Keratinocyte (primary cell): ENCODE data around the gene SPPL2B. TPM values are rescaled to one million over a fixed set of nuclear protein-coding genes. Genes with fewer than 3 reads are reported as not detected.

Experiments
- DNase-seq: peaks from one replicate; pipeline ENCODE4 v3.0.0-alpha.2; 2011; ENCODE audit warnings: low read depth, missing footprints, low spot score
- FAIRE-seq: peaks from 2 replicates; lab custom pipeline; 2011; peaks lifted over from hg19 to GRCh38; lab: Jason Lieb, UNC
- H2AFZ ChIP-seq: 2 replicates; pipeline ENCODE4 v1.6.0; 2012; ENCODE audit warnings: low read length, control low read depth, inconsistent platforms; ENCODE audit not compliant: control insufficient read depth
- H3K27ac ChIP-seq: 2 replicates; pipeline ENCODE4 v1.5.1; 2011; ENCODE audit warnings: low read length; ENCODE audit not compliant: control insufficient read depth, insufficient read depth
- H3K27me3 ChIP-seq: 3 replicates; pipeline ENCODE4 v1.6.0; 2011; ENCODE audit warnings: low read length; ENCODE audit not compliant: control insufficient read depth, insufficient read depth; ENCODE audit errors: extremely low read depth
- H3K36me3 ChIP-seq, 2 experiments: 2 replicates in 1 of 2; 3 replicates in 1 of 2; pipeline ENCODE4 v1.5.1; 2011; ENCODE audit warnings: low read length in 2 of 2, mild to moderate bottlenecking in 1 of 2; ENCODE audit not compliant: control insufficient read depth in 2 of 2, insufficient read depth in 2 of 2; ENCODE audit errors: extremely low read depth in 1 of 2
- H3K4me1 ChIP-seq: 3 replicates; pipeline ENCODE4 v1.5.1; 2011; ENCODE audit warnings: low read length; ENCODE audit not compliant: control insufficient read depth, insufficient read depth; ENCODE audit errors: extremely low read depth
- H3K4me2 ChIP-seq: 3 replicates; pipeline ENCODE4 v1.6.0; 2011; ENCODE audit warnings: low read depth, low read length; ENCODE audit not compliant: control insufficient read depth, insufficient read depth; ENCODE audit errors: extremely low read depth
- H3K4me3 ChIP-seq, 3 experiments: fragments of 200-600 bp in 1 of 3; sonication (generic) in 1 of 3; 2 replicates in 2 of 3; 3 replicates in 1 of 3; pipeline ENCODE4 v1.5.1; 2011 to 2016; ENCODE audit warnings: low read length in 3 of 3, mild to moderate bottlenecking in 3 of 3, control low read depth in 2 of 3, inconsistent platforms in 1 of 3, low read depth in 1 of 3, mixed read lengths in 1 of 3, mixed run types in 1 of 3, moderate library complexity in 1 of 3; ENCODE audit not compliant: control insufficient read depth in 2 of 3, insufficient read depth in 2 of 3; ENCODE audit errors: extremely low read depth in 1 of 3
- H3K79me2 ChIP-seq: 2 replicates; pipeline ENCODE4 v1.6.0; 2012; ENCODE audit warnings: low read length; ENCODE audit not compliant: control insufficient read depth, insufficient read depth
- H3K9ac ChIP-seq: 3 replicates; pipeline ENCODE4 v1.6.0; 2011; ENCODE audit warnings: low read length; ENCODE audit not compliant: control insufficient read depth, insufficient read depth; ENCODE audit errors: extremely low read depth
- H3K9me1 ChIP-seq: 3 replicates; pipeline ENCODE4 v1.6.0; 2011; ENCODE audit warnings: low read length; ENCODE audit not compliant: control insufficient read depth, insufficient read depth; ENCODE audit errors: extremely low read depth
- H3K9me3 ChIP-seq: 2 replicates; pipeline ENCODE4 v1.5.1; 2012; ENCODE audit warnings: low read depth, low read length; ENCODE audit not compliant: control insufficient read depth
- H4K20me1 ChIP-seq: 3 replicates; pipeline ENCODE4 v1.6.0; 2011; ENCODE audit warnings: low read length; ENCODE audit not compliant: control insufficient read depth, insufficient read depth; ENCODE audit errors: extremely low read depth
- EZH2 ChIP-seq: IDR thresholded peaks from one replicate; pipeline ENCODE4 v1.6.1; 2012; ENCODE audit warnings: inconsistent platforms, mild to moderate bottlenecking, low read length, moderate library complexity
- dilution Hi-C: fragments of 300-500 bp; cut with MboI; formaldehyde crosslinking; loops from one replicate; pipeline ENCODE4 v1.7.0; 2020; ENCODE audit warnings: low sequenced_read_pairs; ENCODE audit not compliant: extremely low pct_ligation_motif_present
- polyA plus RNA-seq, 5 experiments: library from polyadenylated mRNA; depleted of rRNA in 3 of 5; stranded (reverse) in 3 of 5; stranded (forward) in 1 of 5; unstranded in 1 of 5; fragments of >200 nt; gene quantifications; 1 replicate in 1 of 5; 2 replicates in 3 of 5; 3 replicates in 1 of 5; pipeline versions ENCODE4 v1.2.1 to v1.2.3, GENCODE V29; 2011 to 2012; ENCODE audit warnings: missing spikeins in 2 of 5, low read depth in 1 of 5, low replicate concordance in 1 of 5
- TF ChIP-seq, protein P1 (sequence below), 3 experiments: IDR thresholded peaks in 1 of 3; conservative IDR thresholded peaks in 1 of 3; optimal IDR thresholded peaks in 1 of 3; 2 replicates in 2 of 3; 3 replicates in 1 of 3; pipeline versions ENCODE3 to v1.5.1; 2011; ENCODE audit warnings: low read length in 3 of 3, mild to moderate bottlenecking in 3 of 3, moderate library complexity in 2 of 3, control low read depth in 1 of 3, inconsistent platforms in 1 of 3; ENCODE audit not compliant: insufficient read depth in 2 of 3; ENCODE audit errors: extremely low read depth in 1 of 3

SPPL2B gene
- polyA plus RNA-seq, 1 donor (not counting 4 experiments of a cell fraction or from before 2014, with no cell fraction given): 9.3 TPM

- DNase-seq (no peak), FAIRE-seq (no peak)
- H3K4me3 ChIP-seq: no peak overlapping the region
- peaks cover 2% of the 10 kb centered on the region for H3K4me1 ChIP-seq
- peaks cover 4% of the 10 kb centered on the region for H3K27me3 ChIP-seq
- no peaks in the 10 kb centered on the region for H3K79me2 ChIP-seq
- peaks cover 0 to 5% of the 10 kb centered on the region in 2 experiments for H3K36me3 ChIP-seq
- H4K20me1 ChIP-seq: no peaks in the 10 kb centered on the region
- H3K27ac ChIP-seq: no peak overlapping the region
- no peaks in the 10 kb centered on the region for H3K9me3 ChIP-seq
- H3K9me1 ChIP-seq: no peaks in the 10 kb centered on the region
- H2AFZ ChIP-seq: no peak overlapping the region
- no peak overlapping the region for H3K9ac ChIP-seq
- TF ChIP-seq EZH2: no peak
- TF ChIP-seq, protein P1, sequence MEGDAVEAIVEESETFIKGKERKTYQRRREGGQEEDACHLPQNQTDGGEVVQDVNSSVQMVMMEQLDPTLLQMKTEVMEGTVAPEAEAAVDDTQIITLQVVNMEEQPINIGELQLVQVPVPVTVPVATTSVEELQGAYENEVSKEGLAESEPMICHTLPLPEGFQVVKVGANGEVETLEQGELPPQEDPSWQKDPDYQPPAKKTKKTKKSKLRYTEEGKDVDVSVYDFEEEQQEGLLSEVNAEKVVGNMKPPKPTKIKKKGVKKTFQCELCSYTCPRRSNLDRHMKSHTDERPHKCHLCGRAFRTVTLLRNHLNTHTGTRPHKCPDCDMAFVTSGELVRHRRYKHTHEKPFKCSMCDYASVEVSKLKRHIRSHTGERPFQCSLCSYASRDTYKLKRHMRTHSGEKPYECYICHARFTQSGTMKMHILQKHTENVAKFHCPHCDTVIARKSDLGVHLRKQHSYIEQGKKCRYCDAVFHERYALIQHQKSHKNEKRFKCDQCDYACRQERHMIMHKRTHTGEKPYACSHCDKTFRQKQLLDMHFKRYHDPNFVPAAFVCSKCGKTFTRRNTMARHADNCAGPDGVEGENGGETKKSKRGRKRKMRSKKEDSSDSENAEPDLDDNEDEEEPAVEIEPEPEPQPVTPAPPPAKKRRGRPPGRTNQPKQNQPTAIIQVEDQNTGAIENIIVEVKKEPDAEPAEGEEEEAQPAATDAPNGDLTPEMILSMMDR (optimal IDR thresholded peaks at IDR 0.05 in 1 of 3, IDR thresholded peaks at IDR 0.05 in 1 of 3, conservative IDR thresholded peaks at IDR 0.05 in 1 of 3; ENCODE audit: extremely low read depth in 1 of 3, insufficient read depth in 2 of 3, low read length in 3 of 3): no peak
- dilution Hi-C loops: no loop called here
- no peak overlapping the region for H3K4me2 ChIP-seq
Measured at GRCh38 chr19:2317300-2317699, 11.2 kb upstream of the SPPL2B start.

DNA sequence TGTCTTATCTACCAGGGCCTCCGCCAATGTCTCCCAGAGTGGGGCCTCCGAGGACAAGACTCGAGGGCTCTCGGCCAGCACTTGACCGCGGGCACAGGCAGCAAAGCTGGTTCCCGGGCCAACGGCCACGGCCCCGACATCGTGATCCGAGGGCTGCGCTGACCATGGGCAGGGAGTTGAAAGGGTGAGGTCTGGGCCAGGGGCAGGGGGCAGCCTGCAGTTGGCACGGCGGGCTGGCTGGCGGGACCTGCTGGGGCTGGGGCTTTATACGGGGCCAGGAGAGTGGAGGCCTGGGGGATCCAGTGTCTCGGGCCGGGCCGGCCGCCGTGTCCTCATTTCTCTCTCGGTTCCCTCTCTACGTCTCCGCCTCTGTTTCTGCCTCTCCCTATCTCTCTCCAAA is 10.7 kb upstream of the SPPL2B start:
- H3K27me3 ChIP-seq: no peaks in the 10 kb centered on the region

More for the DNA sequence above, 10.7 kb upstream of the SPPL2B start:
- no peak overlapping the region for H3K4me3 ChIP-seq
- DNase-seq (no peak), FAIRE-seq (no peak)
- no peaks in the 10 kb centered on the region for H3K9me3 ChIP-seq
- H3K9ac ChIP-seq: no peak overlapping the region
- H3K36me3 ChIP-seq: peaks cover 0 to 5% of the 10 kb centered on the region in 2 experiments
- no peaks in the 10 kb centered on the region for H4K20me1 ChIP-seq
- H3K4me2 ChIP-seq: no peak overlapping the region
- dilution Hi-C loops: no loop called here
- no peaks in the 10 kb centered on the region for H3K9me1 ChIP-seq
- no peaks in the 10 kb centered on the region for H3K79me2 ChIP-seq
- peaks cover 2% of the 10 kb centered on the region for H3K4me1 ChIP-seq
- H3K27ac ChIP-seq: no peak overlapping the region
- TF ChIP-seq EZH2: no peak
- TF ChIP-seq, protein P1 (optimal IDR thresholded peaks at IDR 0.05 in 1 of 3, IDR thresholded peaks at IDR 0.05 in 1 of 3, conservative IDR thresholded peaks at IDR 0.05 in 1 of 3; ENCODE audit: extremely low read depth in 1 of 3, insufficient read depth in 2 of 3, low read length in 3 of 3): no peak
- no peak overlapping the region for H2AFZ ChIP-seq
